ENCODE measurements around the gene CIAPIN1.

- TF ChIP-seq CTCF (IDR thresholded peaks at IDR 0.05) (no peak), POLR2A (IDR thresholded peaks at IDR 0.05) (no peak)
Observed at GRCh38 chr16:57423152-57423551, 24.0 kb downstream of the CIAPIN1 start.

Measured in esophagus squamous epithelium (tissue), 4 donors.